Skeletal muscle satellite cell (primary cell): Measurements from ENCODE around the gene FRYL.
"Not testable (repeated sequence)": the region's sequence is repeated elsewhere in the genome, so short reads cannot be mapped to it uniquely, and the experiment has no call there.

Experiments
- H3K27me3 ChIP-seq: 2 replicates; pipeline ENCODE4 v1.7.0; 2013; ENCODE audit warnings: low read length; ENCODE audit not compliant: control insufficient read depth, insufficient read depth
- H3K36me3 ChIP-seq: 2 replicates; pipeline ENCODE4 v1.7.0; 2013; ENCODE audit warnings: mild to moderate bottlenecking, control low read depth, low read length; ENCODE audit not compliant: insufficient read depth
- H3K4me1 ChIP-seq: 2 replicates; pipeline ENCODE4 v1.7.0; 2013; ENCODE audit warnings: low read length; ENCODE audit not compliant: control insufficient read depth, insufficient read depth
- H3K4me2 ChIP-seq: 2 replicates; pipeline ENCODE4 v1.7.0; 2013; ENCODE audit warnings: mild to moderate bottlenecking, low read length
- H3K4me3 ChIP-seq: 2 replicates; pipeline ENCODE4 v1.7.0; 2013; ENCODE audit warnings: low read length
- H3K9ac ChIP-seq: 2 replicates; pipeline ENCODE4 v1.7.0; 2013; ENCODE audit warnings: mild to moderate bottlenecking, low read depth, low read length, moderate library complexity
- H3K9me3 ChIP-seq: replicated peaks from 2 replicates; pipeline ENCODE4 v1.7.0; 2013; ENCODE audit warnings: mild to moderate bottlenecking, control low read depth, low read length

FRYL gene

DNA sequence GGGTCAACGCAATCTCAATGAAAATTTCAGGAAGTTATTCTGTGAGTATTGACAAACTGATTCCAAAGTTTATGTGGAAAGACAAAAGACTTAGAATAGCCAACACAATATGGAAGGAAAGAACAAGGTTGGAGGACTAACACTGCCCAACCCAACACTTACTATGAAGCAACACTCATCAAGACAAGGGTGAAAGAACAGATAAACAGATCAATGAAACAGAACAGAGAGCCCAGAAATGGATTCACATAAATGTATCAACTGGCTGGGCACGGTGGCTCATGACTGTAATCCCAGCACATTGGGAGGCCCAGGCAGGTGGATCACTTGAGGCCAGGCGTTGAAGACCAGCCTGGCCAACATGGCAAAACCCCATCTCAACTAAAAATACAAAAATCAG is 41.2 kb downstream of the FRYL start:
- Histone ChIP-seq H3K9ac (no peak overlapping the region), H3K36me3 (no peaks in the 10 kb centered on the region), H3K27me3 (no peaks in the 10 kb centered on the region), H3K4me1 (peaks cover 6% of the 10 kb centered on the region), H3K9me3 (no peaks in the 10 kb centered on the region), H3K4me3 (no peak overlapping the region), H3K4me2 (no peak overlapping the region)

DNA sequence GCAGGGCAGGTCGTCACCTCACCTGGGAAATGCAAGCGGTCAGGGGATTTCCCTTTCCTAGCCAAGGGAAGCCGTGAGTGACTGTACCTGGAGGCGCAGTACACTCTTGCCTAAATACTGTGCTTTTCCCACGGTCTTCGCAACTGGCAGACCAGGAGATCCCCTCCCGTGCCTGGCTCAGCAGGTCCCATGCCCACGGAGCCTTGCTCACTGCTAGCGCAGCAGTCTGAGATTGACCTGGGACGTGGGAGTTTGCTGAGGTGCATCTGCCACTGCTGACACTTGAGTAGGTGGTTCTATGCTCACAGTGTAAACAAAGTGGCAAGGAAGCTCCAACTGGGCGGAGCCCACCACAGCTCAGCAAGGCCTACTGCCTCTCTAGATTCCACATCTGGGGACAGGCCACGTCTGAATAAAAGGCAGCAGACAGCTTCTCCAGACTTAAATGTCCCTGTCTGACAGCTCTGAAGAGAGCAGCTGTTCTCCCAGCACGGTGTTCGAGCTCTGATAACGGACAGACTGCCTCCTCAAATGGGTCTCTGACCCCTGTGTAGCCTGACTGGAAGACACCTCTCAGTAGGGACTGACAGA is 51.1 kb downstream of the FRYL start:
- not testable (repeated sequence) for H3K4me2 ChIP-seq, H3K36me3 ChIP-seq, H3K9me3 ChIP-seq, H3K9ac ChIP-seq, H3K4me3 ChIP-seq, H3K27me3 ChIP-seq
- H3K4me1 ChIP-seq: peaks cover 16% of the 10 kb centered on the region

DNA sequence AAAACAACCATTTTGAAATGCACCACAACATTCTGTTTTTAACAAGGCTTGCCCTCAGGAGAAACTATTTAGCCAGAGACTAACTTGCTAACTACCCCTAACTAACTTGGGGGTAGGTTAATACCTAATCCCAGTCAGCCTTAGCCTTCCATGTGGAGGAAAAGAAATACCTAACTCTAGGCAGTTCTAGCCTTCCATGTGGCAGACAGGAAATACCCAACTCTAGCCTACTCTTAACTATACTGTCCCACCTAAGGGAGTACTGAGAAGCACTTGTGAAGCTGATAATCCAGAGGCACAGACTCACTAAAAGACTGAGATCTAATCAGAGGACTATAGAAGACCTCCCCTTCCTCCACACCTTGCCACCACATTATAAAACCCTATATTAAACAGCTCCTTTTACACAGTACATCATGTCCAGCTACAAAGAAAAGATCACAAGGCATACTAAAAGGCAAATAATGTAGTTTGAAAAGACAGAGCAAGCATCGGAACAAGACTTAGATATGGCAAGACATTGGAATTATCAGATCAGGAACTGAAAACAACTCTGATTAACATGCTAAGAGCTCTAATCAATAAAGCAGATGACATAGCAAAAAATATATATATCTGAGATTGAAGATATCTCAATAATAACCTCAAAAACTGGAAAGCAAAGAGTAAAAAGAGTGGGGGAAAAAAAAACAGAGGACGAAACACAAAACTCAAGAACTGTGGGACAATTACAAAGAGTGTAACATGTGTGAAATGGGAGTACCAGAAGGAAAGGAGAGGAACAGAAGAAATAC is 52.2 kb downstream of the FRYL start:
- Histone ChIP-seq H3K4me1 (peaks cover 16% of the 10 kb centered on the region), H3K36me3 (no peaks in the 10 kb centered on the region), H3K4me3 (no peak overlapping the region)

DNA sequence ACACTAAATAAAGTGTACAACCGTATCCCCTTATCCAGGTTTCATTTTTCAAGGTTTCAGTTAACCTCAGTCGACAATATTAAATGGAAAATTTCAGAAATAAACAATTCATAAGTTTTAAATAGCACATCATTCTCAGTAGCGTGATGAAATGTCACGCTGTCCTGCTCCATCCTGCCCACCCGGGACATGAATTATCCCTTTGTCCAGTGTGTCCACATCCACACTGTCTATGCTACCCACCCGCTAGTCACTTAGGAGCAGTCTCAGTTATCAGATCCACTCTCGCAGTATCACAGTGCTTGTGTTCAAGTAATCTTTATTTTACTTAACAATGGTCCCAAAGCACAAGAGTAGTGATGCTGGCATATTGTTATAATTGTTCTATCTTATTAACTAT is 54.7 kb downstream of the FRYL start:
- Histone ChIP-seq H3K27me3 (no peaks in the 10 kb centered on the region), H3K36me3 (no peaks in the 10 kb centered on the region), H3K4me1 (peaks cover 16% of the 10 kb centered on the region), H3K9ac (peak overlapping the region; percentile 28), H3K9me3 (no peaks in the 10 kb centered on the region), H3K4me3 (no peak overlapping the region), H3K4me2 (peak overlapping the region; percentile 71)

More for the DNA sequence above, 52.2 kb downstream of the FRYL start:
- Histone ChIP-seq H3K4me2 (no peak overlapping the region), H3K9me3 (no peaks in the 10 kb centered on the region), H3K9ac (no peak overlapping the region), H3K27me3 (no peaks in the 10 kb centered on the region)

DNA sequence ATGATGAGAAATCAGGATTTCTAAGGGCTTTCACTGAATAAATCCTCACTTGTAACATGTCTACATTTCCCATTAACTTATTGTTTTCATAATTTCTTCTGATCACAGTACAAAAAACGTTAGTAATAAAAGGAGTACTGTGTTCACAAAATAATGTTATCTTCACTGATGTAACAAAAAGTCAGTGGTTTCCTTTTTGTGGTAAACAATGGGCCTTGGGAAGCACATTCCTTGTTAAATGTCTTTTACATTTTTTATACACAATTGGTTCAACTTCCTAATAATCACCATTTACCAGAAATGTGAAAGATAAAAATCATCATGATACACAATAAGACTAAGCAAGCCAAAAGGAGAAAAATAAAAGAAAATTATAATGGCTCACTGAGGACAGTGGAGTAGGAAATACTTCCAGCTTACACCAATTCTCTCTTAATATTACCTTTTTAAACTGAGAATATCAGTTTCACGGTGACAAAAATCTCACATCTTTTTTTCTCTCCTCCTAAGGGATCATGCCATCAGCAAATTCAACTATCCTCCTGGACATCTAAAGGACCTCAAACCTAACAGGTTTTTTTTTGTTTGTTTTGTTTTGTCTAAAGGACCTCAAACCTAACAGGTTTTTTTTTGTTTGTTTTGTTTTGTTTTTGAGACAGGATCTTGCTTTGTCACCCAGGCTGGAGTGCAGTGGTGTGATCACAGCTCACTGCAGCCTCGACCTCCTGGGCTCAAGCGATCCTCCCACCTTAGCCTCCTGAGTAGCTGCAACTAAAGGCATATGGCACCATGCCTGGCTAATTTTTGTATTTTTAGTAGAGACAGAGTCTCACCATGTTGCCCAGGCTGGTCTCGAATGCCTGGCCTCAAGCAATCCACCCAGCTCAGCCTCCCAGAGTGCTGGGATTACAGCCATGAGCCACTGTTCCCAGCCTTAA is 57.3 kb downstream of the FRYL start:
- Histone ChIP-seq H3K27me3 (no peaks in the 10 kb centered on the region), H3K9ac (no peak overlapping the region), H3K4me2 (no peak overlapping the region), H3K4me3 (no peak overlapping the region), H3K4me1 (peaks cover 16% of the 10 kb centered on the region), H3K9me3 (no peaks in the 10 kb centered on the region), H3K36me3 (no peaks in the 10 kb centered on the region)

DNA sequence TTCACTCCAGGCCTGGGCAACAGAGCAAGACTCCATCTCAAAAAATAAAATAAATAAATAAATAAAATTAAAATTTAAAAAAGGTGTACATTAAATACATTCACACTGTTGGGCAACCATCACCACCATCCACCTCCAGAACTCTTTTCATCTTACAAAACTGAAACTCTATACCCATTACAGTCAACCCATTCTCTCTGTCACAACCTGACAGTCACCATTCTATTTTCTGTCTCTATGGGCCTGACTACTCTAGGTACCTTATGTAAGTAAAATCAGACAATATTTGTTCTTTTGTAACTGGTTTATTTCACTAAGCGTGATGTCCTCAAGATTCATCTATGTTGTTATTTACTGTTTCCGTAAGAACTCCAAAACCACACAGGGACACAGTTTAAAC is 59.6 kb downstream of the FRYL start:
- H3K4me3 ChIP-seq: no peak overlapping the region
- H3K4me2 ChIP-seq: no peak overlapping the region
- no peak overlapping the region for H3K9ac ChIP-seq
- H3K27me3 ChIP-seq: no peaks in the 10 kb centered on the region
- H3K4me1 ChIP-seq: peaks cover 1% of the 10 kb centered on the region
- no peaks in the 10 kb centered on the region for H3K36me3 ChIP-seq
- no peaks in the 10 kb centered on the region for H3K9me3 ChIP-seq

DNA sequence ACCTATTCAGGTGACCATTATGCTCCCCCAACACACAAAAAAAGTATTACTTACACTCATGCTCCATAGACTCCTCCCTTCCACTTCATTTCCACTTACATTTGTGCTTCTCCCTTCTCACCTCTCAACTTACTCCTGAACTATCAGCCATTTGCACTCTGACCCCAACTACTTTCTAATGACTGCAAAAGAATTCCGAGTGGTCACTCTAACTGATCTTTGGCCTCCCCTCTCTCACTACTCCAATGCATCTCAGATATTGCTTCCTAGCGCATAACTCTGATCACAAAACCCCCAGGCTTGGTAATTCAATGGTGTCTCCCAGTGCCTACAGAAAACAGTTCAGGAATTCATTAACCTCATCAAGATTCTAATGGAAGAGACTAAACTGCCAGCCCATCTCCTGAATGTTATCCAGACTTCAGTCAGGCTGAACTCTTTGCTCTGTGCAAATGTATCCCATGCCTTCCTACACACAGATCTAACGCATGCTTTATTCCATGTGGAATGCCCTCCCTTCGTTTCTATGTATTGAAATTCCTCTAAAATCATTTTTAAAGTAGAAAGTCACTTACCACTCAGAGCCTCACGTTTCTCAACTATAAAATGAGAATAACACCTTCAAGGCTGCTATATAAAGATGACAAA is 61.1 kb downstream of the FRYL start:
- Histone ChIP-seq H3K4me1 (no peaks in the 10 kb centered on the region), H3K36me3 (no peaks in the 10 kb centered on the region), H3K4me3 (no peak overlapping the region), H3K4me2 (no peak overlapping the region), H3K27me3 (no peaks in the 10 kb centered on the region), H3K9me3 (no peaks in the 10 kb centered on the region), H3K9ac (no peak overlapping the region)

DNA sequence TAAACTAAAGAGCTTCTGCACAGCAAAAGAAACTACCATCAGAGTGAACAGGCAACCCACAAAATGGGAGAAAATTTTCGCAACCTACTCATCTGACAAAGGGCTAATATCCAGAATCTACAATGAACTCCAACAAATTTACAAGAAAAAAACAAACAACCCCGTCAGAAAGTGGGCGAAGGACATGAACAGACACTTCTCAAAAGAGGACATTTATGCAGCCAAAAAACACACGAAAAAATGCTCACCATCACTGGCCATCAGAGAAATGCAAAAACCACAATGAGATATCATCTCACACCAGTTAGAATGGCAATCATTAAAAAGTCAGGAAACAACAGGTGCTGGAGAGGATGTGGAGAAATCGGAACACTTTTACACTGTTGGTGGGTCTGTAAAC is 63.8 kb downstream of the FRYL start:
- not testable (repeated sequence) for H3K4me3 ChIP-seq, H3K9ac ChIP-seq, H3K9me3 ChIP-seq, H3K4me1 ChIP-seq, H3K4me2 ChIP-seq, H3K27me3 ChIP-seq, H3K36me3 ChIP-seq

DNA sequence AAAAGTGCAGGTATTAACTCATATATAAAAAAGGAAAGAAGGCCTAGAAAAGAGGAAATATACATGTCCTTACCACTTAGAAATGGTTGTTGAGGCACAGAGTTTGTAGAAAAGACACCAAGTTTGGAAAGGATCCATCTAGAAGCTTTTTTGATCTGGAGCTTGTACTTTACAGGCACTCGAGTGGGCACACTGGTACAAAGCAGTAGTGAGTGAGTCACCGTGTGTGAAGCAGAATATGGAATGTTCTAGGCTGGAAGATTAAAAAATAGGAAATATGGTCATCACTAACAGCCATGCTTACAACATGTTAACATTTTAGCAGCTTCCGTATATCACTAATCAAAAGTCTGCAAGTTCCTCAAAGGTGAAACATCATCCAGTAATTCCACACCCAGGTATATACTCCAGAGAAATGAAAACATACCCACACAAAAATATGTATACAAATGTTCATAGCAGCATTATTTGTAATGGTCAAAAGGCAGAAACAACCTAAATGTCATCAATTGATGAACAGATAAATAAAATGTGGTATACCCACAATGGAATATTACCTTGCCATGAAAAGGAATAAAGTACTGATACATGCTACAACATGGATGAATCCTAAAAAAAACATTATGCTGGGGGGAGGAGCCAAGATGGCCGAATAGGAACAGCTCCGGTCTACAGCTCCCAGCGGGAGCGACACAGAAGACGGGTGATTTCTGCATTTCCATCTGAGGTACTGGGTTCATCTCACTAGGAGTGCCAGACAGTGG is 69.5 kb downstream of the FRYL start:
- Histone ChIP-seq H3K9me3 (no peaks in the 10 kb centered on the region), H3K36me3 (peaks cover 6% of the 10 kb centered on the region), H3K4me1 (peaks cover 5% of the 10 kb centered on the region), H3K4me2 (no peak overlapping the region), H3K4me3 (no peak overlapping the region), H3K27me3 (no peaks in the 10 kb centered on the region), H3K9ac (no peak overlapping the region)

DNA sequence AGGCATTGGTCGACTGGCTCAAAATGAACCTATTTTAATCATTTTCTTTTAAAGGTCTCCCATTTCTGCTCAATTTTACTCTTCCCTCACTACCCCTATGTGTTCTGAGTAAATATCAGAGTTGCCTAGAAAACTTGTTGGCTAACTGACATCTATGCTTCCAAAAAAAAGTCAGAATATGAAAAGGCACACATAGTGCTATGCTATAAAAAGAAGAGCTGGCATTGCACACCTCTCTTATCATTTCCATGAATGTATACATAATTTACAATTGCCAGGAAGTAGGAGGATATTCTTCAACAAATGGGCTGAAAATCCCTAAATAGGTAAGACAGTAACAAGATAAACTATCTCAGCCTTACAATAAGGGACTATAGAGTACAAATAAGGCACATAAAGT is 70.2 kb downstream of the FRYL start:
- Histone ChIP-seq H3K4me2 (no peak overlapping the region), H3K27me3 (no peaks in the 10 kb centered on the region), H3K4me1 (peaks cover 5% of the 10 kb centered on the region), H3K4me3 (no peak overlapping the region), H3K36me3 (peaks cover 6% of the 10 kb centered on the region), H3K9ac (no peak overlapping the region), H3K9me3 (no peaks in the 10 kb centered on the region)
